Measurements from ENCODE around the gene ZNF587B. TPM values are rescaled to one million over a fixed set of nuclear protein-coding genes. Genes with fewer than 3 reads are reported as not detected.
"Not testable (repeated sequence)": the region's sequence is repeated elsewhere in the genome, so short reads cannot be mapped to it uniquely, and the experiment has no call there.

ZNF587B gene
- total RNA-seq, 1 experiment from 2014 or later: 21.8 TPM

DNA sequence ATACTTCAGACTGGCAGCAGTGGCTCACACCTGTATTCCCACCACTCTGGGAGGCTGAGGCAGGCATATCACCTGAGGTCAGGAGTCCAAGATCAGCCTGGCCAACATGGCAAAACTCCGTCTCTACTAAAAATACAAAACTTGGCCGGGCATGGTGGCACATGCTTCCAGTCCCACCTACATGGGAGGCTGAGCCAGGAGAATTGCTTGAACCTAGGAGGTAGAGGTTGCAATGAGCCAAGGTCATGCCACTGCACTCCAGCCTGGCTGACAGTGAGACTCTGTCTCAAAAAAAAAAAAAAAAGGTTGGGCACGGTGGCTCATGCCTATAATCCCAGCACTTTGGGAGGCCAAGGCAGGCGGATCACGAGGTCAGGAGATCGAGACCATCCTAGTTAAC lies 39.6 kb downstream of the ZNF587B start:
- DNase-seq (ENCODE audit: low read depth): not testable (repeated sequence)

DNA sequence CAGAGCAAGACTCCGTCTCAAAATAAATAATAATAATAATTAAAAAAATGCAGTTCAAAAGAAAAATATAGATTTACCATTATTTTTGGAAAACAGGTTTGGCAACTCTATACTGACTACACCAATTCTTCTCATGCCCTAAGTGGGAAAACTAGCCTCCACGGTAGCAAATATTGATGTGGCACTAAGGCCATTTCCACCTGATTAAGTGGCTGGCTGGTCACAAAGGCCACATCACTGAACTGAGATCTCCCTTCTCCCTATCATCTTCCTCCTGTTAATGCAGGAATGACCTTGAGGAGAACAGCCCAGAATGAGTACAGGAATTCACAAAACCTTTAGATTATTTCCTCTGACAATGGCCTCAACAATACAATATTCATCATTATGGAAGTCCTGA lies 40.1 kb downstream of the ZNF587B start:
- no peak for DNase-seq (ENCODE audit: low read depth)

DNA sequence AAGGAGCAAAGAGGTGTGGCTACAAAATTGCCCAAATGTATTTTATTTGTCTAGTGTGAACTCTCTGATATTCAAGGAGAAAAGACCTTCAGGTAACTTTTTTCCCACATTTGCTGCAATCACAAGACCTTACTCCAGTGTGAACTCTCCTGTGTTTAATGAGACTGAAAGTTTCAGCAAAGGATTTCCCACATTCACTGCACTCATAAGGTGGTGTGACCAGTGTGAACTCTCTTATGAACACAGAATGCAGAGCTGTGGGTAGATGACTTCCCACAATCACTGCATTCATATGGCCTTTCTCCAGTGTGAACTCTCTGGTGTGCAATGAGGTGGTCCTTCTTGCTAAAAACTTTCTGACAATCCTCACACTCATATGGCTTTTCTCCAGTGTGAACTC lies 42.4 kb downstream of the ZNF587B start:
- DNase-seq (ENCODE audit: low read depth): no peak

DNA sequence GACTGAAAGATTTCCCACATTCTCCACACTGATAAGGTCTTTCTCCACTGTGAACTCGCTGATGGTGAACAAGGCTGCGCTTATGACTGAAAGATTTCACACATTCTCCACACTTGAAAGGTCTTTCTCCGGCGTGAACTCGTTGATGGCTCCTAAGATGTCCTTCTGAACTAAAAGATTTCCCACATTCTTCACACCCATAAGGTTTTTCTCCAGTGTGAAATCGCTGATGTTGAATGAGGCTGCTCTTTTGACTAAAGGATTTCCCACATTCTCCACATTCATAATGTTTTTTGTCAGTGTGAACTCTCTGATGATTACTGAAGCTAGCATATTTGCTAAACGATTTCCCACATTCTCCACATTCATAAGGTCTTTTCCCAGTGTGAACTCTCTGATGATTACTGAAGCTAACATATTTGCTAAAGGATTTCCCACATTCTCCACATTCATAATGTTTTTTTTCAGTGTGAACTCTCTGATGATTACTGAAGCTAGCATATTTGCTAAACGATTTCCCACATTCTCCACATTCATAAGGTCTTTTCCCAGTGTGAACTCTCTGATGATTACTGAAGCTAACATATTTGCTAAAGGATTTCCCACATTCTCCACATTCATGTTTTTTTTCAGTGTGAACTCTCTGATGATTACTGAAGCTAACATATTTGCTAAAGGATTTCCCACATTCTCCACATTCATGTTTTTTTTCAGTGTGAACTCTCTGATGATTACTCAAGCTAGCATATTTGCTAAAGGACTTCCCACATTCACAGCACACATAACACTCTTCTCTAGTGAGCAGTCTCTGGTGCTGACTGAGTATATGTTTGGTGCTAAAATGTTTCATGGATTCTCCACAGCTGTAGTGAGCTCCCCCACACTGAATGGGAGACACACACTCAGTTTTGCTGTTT lies 44.0 kb downstream of the ZNF587B start:
- not testable (repeated sequence) for DNase-seq (ENCODE audit: low read depth)

DNA sequence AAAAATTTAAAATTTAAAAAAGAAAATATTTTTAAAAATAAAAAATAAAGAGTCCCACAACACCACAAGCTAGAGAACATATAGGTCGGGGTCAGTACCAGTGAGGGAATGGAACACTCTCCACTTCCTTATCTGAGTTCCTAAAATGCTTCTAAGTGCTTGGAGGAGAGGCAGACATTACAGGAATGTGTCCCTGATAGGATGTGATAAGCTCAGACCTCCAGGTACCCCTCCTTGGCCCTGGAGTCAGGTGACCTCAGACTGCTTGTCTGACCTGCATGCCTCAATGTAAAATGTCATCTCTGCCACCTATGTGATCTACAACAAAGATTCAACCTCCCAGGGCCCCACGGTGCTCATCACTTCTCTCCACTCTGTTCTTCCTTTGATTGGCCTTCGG lies 55.9 kb downstream of the ZNF587B start:
- no peak for DNase-seq (ENCODE audit: low read depth)

DNA sequence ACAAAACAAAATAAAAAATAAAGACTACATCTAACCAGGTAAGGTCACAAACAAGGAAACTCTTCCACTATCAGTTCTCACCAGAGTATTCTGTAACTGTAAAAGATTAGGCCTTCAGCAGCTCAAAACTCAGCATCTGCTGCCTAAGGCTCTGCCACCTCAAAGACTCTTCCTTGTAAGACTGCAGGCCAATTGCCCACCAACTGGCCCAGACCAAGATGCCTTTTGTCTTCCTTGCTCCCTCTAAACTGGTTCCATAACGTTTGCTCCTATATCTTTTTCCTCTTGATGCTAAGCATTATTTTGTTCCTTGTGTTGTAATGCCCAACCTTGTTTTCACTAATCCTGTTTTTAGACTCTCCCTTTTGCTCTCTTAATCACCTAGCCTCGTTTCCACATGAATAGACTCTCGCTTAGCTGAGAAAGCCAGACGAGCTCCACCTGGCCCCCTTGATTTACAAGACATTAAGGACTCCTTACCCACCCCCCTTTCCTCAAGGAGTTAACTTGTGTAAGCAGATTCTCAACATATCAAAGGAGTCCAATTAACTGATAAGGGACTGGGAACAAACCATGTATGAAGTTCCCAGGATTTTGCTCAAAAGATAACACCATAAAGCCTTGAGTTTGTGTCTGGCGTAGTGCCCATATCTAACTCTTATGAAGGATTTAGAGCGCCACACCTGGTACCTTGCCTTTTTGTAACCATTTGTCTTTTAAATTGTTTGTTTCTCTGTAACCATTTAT lies 57.3 kb downstream of the ZNF587B start:
- DNase-seq (ENCODE audit: low read depth): no peak

DNA sequence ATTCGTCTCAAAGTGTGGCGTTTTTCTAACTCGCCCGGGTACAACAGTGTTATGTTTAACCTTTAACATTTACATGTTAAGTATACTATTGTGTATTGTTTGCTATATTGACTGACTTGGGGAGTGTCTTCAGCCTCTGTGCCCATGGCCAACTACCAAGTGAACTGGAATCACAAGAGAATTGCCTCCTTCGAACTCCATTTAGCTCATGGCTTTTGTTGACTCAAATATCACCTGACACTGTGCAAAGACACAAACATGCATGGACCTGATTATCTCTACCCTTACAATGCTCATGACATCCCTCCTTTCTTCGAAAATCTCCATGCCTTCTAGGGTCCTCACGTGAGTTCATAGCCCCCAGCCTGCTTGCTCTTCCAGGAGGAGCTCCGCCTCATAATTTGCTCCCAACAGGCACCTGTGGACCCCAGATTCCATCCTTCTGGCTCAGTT lies 58.0 kb downstream of the ZNF587B start:
- DNase-seq (ENCODE audit: low read depth): no peak

DNA sequence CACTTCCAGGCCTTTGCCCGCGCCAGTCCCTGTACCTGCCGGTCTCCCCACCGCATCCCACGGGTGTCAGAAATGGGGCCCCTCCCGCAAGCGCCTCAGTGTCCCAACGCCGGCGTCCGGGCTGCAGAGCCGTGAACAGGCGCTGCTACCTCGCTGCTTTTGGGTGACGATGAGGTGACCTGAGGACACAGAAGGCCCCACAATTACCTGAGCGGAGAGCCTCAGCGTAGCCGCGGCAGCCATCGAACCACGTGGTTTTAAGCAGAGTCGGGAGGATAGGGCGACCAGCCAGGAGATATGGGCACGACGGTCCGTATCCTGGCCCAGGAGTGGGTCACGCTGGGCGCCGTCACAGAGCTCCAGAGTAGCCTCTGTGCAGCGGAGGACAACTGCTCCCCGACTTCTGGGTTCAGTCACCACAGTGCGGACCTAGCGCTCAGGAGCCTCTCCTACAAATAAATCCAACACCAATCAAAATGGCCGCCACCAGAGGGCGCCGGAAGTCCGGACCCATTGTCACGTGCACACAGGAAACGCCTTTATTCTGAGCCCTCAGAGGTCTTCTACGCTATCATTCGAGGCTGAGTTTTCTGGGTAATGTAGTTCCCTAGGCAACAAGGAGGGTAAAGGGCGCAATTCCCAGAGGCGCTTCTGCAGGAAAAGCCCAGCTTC lies 58.6 kb downstream of the ZNF587B start, which contains the start of gene ZNF814:
Gene ZNF814, minus strand, starts transcription at position 478 of the 672 bp plus-strand sequence. Its CDS starts 235 bp downstream, at position 243.
- DNase-seq (ENCODE audit: low read depth): no peak

DNA sequence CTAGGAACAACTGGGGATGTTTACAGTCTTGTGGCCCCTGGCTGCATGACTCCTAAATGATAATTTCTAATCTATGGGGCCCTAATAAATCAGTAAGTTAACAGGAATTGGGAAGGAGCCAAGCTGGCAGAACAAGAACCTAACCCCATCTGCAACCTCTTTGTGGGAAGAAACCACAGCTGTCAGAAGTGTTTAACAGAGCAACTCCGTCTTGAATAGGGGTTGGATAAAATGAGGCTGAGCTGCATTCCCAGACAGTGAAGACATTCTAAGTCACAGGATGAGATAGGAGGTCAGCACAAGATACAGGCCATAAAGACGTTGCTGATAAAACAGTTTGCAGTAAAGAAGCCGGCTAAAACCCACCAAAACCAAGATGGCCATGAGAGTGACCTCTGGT lies 60.6 kb downstream of the ZNF587B start:
- DNase-seq (ENCODE audit: low read depth): not testable (repeated sequence)

Other genes starting within 250 kb of the ZNF587B start
- 0.51 and 1.5 TPM in 2 replicates for gene ZIK1, start 246.2 kb upstream of the ZNF587B start, total RNA-seq (2014; rRNA removed; shearing (Covaris generic))
- 22.0 and 30.3 TPM in 2 replicates for gene ZNF530, start 230.4 kb upstream of the ZNF587B start, total RNA-seq (2014; rRNA removed; shearing (Covaris generic))
- 25.0 and 33.3 TPM in 2 replicates for gene ZNF134, start 216.1 kb upstream of the ZNF587B start, total RNA-seq (2014; rRNA removed; shearing (Covaris generic))
- gene ZNF211, start 197.1 kb upstream of the ZNF587B start, total RNA-seq (2014; rRNA removed; shearing (Covaris generic)): 10.0 and 17.7 TPM in 2 replicates
- not detected in 2 replicates for gene ZSCAN4, start 161.4 kb upstream of the ZNF587B start, total RNA-seq (2014; rRNA removed; shearing (Covaris generic))
- 17.0 and 26.8 TPM in 2 replicates for gene ZNF551, start 148.3 kb upstream of the ZNF587B start, total RNA-seq (2014; rRNA removed; shearing (Covaris generic))
- gene ZNF154, start 121.1 kb upstream of the ZNF587B start, total RNA-seq (2014; rRNA removed; shearing (Covaris generic)): not detected in 2 replicates
- gene ZNF671, start 102.7 kb upstream of the ZNF587B start, total RNA-seq (2014; rRNA removed; shearing (Covaris generic)): 1.9 and 2.6 TPM in 2 replicates
- 10.0 and 11.4 TPM in 2 replicates for gene ZNF776, start 83.5 kb upstream of the ZNF587B start, total RNA-seq (2014; rRNA removed; shearing (Covaris generic))
- gene ZNF586, start 60.6 kb upstream of the ZNF587B start, total RNA-seq (2014; rRNA removed; shearing (Covaris generic)): 11.6 and 12.1 TPM in 2 replicates
- 6.7 and 8.0 TPM in 2 replicates for gene ZNF552, start 15.4 kb upstream of the ZNF587B start, total RNA-seq (2014; rRNA removed; shearing (Covaris generic))
- gene ZNF587, start 19.6 kb downstream of the ZNF587B start, total RNA-seq (2014; rRNA removed; shearing (Covaris generic)): 8.1 and 8.2 TPM in 2 replicates
- 0.53 and 0.80 TPM in 2 replicates for gene ZNF814, start 58.7 kb downstream of the ZNF587B start, total RNA-seq (2014; rRNA removed; shearing (Covaris generic))
- gene ZNF417, start 86.3 kb downstream of the ZNF587B start, total RNA-seq (2014; rRNA removed; shearing (Covaris generic)): 5.4 and 6.7 TPM in 2 replicates
- gene ZNF418, start 105.1 kb downstream of the ZNF587B start, total RNA-seq (2014; rRNA removed; shearing (Covaris generic)): 0.03 TPM in 1 of 2 replicates, not detected in the other
- gene ZNF256, start 117.4 kb downstream of the ZNF587B start, total RNA-seq (2014; rRNA removed; shearing (Covaris generic)): 5.0 and 5.4 TPM in 2 replicates
- gene C19orf18, start 144.2 kb downstream of the ZNF587B start, total RNA-seq (2014; rRNA removed; shearing (Covaris generic)): not detected in 2 replicates
- gene ZNF606, start 172.5 kb downstream of the ZNF587B start, total RNA-seq (2014; rRNA removed; shearing (Covaris generic)): 6.8 and 16.9 TPM in 2 replicates
- not detected in 2 replicates for gene ZSCAN1, start 203.7 kb downstream of the ZNF587B start, total RNA-seq (2014; rRNA removed; shearing (Covaris generic))
- 0.03 TPM in 1 of 2 replicates, not detected in the other for gene ZNF135, start 229.0 kb downstream of the ZNF587B start, total RNA-seq (2014; rRNA removed; shearing (Covaris generic))

All from HT1080 (cell line).